Ishikawa (cell line): Measurements from ENCODE around the gene MAPK1.

Experiments used
- EGR1 ChIP-seq: IDR thresholded peaks from 2 replicates; pipeline ENCODE4 v1.6.1; 2012
- EP300 ChIP-seq: IDR thresholded peaks from 2 replicates; pipeline ENCODE4 v1.6.1; 2012; ENCODE audit warnings: borderline replicate concordance
- TAF1 ChIP-seq: IDR thresholded peaks from 2 replicates; pipeline ENCODE4 v1.6.1; 2012; ENCODE audit warnings: low read depth, mild to moderate bottlenecking
- TCF12 ChIP-seq: IDR thresholded peaks from 2 replicates; pipeline ENCODE4 v1.6.1; 2012; ENCODE audit warnings: low read depth
- YY1 ChIP-seq: IDR thresholded peaks from 2 replicates; pipeline ENCODE4 v1.6.1; 2012; ENCODE audit warnings: low read depth
- ZBTB7A ChIP-seq: IDR thresholded peaks from 2 replicates; pipeline ENCODE4 v1.6.1; 2012; ENCODE audit warnings: low read depth
- TF ChIP-seq, protein P1 (sequence below): IDR thresholded peaks from 2 replicates; pipeline ENCODE4 v1.6.1; 2012
- TF ChIP-seq, protein P2 (sequence below): IDR thresholded peaks from 2 replicates; pipeline ENCODE4 v1.6.1; 2012; ENCODE audit warnings: low read depth, mild to moderate bottlenecking

DNA sequence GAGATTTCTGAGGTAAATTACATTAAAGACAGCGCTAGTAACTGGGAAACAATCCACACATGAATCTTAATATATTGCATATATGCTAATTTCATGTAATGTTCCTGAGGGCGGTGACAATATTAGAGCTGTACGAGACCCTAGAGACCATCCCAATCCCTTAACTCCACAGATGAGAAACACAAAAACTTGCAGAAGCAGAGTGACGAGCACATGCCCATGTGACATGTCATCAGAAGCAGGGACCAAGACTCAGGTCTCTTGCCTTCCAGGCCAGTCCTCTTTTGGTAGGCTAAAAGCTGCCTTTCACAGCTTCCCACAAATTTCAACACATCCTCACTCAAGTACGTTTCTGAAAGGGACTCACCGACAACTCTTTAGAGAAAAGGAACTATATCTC is 11.8 kb downstream of the MAPK1 start:
- no peak for TF ChIP-seq EP300
- TF ChIP-seq, protein P1, sequence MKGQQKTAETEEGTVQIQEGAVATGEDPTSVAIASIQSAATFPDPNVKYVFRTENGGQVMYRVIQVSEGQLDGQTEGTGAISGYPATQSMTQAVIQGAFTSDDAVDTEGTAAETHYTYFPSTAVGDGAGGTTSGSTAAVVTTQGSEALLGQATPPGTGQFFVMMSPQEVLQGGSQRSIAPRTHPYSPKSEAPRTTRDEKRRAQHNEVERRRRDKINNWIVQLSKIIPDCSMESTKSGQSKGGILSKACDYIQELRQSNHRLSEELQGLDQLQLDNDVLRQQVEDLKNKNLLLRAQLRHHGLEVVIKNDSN, result no peak
- TF ChIP-seq ZBTB7A, result no peak
- no peak for TF ChIP-seq YY1
- no peak for TF ChIP-seq TAF1
- TF ChIP-seq TCF12, result no peak
- TF ChIP-seq, protein P2, sequence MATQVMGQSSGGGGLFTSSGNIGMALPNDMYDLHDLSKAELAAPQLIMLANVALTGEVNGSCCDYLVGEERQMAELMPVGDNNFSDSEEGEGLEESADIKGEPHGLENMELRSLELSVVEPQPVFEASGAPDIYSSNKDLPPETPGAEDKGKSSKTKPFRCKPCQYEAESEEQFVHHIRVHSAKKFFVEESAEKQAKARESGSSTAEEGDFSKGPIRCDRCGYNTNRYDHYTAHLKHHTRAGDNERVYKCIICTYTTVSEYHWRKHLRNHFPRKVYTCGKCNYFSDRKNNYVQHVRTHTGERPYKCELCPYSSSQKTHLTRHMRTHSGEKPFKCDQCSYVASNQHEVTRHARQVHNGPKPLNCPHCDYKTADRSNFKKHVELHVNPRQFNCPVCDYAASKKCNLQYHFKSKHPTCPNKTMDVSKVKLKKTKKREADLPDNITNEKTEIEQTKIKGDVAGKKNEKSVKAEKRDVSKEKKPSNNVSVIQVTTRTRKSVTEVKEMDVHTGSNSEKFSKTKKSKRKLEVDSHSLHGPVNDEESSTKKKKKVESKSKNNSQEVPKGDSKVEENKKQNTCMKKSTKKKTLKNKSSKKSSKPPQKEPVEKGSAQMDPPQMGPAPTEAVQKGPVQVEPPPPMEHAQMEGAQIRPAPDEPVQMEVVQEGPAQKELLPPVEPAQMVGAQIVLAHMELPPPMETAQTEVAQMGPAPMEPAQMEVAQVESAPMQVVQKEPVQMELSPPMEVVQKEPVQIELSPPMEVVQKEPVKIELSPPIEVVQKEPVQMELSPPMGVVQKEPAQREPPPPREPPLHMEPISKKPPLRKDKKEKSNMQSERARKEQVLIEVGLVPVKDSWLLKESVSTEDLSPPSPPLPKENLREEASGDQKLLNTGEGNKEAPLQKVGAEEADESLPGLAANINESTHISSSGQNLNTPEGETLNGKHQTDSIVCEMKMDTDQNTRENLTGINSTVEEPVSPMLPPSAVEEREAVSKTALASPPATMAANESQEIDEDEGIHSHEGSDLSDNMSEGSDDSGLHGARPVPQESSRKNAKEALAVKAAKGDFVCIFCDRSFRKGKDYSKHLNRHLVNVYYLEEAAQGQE, result no peak
- TF ChIP-seq EGR1, result no peak
